ENCODE measurements around the gene DGCR8.

The DGCR8 gene

GRCh38 chr22:20138417-20138738 lies 58.3 kb downstream of the DGCR8 start:
- H3K4me3 ChIP-seq (replicated peaks; ENCODE audit: low read depth, low read length): no peak overlapping the region
- TF ChIP-seq CTCF (IDR thresholded peaks at IDR 0.05; ENCODE audit: low read length, missing control alignments): no peak

GRCh38 chr22:20138868-20139267 lies 58.8 kb downstream of the DGCR8 start:
- no peak for DNase-seq (ENCODE audit: low read depth)
- no peak overlapping the region for H3K4me3 ChIP-seq (replicated peaks; ENCODE audit: low read depth, low read length)

More at GRCh38 chr22:20138417-20138738, 58.3 kb downstream of the DGCR8 start:
- DNase-seq (ENCODE audit: low read depth): no peak

GRCh38 chr22:20139391-20140106 lies 59.5 kb downstream of the DGCR8 start:
- TF ChIP-seq CTCF (IDR thresholded peaks at IDR 0.05; ENCODE audit: low read length, missing control alignments): no peak
- no peak overlapping the region for H3K4me3 ChIP-seq (replicated peaks; ENCODE audit: low read depth, low read length)
- DNase-seq (ENCODE audit: low read depth): no peak

More at GRCh38 chr22:20138868-20139267, 58.8 kb downstream of the DGCR8 start:
- TF ChIP-seq CTCF (IDR thresholded peaks at IDR 0.05; ENCODE audit: low read length, missing control alignments): no peak

GRCh38 chr22:20140107-20140445 lies 60.0 kb downstream of the DGCR8 start:
- TF ChIP-seq CTCF (IDR thresholded peaks at IDR 0.05; ENCODE audit: low read length, missing control alignments): no peak
- H3K4me3 ChIP-seq (replicated peaks; ENCODE audit: low read depth, low read length): no peak overlapping the region
- DNase-seq (ENCODE audit: low read depth): no peak

GRCh38 chr22:20140521-20140964 lies 60.5 kb downstream of the DGCR8 start:
- no peak overlapping the region for H3K4me3 ChIP-seq (replicated peaks; ENCODE audit: low read depth, low read length)
- DNase-seq (ENCODE audit: low read depth): no peak
- no peak for TF ChIP-seq CTCF (IDR thresholded peaks at IDR 0.05; ENCODE audit: low read length, missing control alignments)

GRCh38 chr22:20141186-20142077 lies 61.4 kb downstream of the DGCR8 start:
- TF ChIP-seq CTCF (IDR thresholded peaks at IDR 0.05; ENCODE audit: low read length, missing control alignments): no peak
- no peak overlapping the region for H3K4me3 ChIP-seq (replicated peaks; ENCODE audit: low read depth, low read length)
- DNase-seq (ENCODE audit: low read depth): peak; percentile 43
